G401.6 (cell line): Measurements from ENCODE around the gene BAZ2A.

ENCODE experiments used
- FAIRE-seq: peaks from 2 replicates; lab custom pipeline; 2012; peaks lifted over from hg19 to GRCh38; lab: Jason Lieb, UNC

BAZ2A gene

GRCh38 chr12:56634837-56635791, 5.0 kb upstream of the BAZ2A start:
- FAIRE-seq: no peak

- peak; percentile 48 for FAIRE-seq
Observed at GRCh38 chr12:56634242-56634836, 4.2 kb upstream of the BAZ2A start.

GRCh38 chr12:56633468-56634241, 3.5 kb upstream of the BAZ2A start:
- no peak for FAIRE-seq

DNA sequence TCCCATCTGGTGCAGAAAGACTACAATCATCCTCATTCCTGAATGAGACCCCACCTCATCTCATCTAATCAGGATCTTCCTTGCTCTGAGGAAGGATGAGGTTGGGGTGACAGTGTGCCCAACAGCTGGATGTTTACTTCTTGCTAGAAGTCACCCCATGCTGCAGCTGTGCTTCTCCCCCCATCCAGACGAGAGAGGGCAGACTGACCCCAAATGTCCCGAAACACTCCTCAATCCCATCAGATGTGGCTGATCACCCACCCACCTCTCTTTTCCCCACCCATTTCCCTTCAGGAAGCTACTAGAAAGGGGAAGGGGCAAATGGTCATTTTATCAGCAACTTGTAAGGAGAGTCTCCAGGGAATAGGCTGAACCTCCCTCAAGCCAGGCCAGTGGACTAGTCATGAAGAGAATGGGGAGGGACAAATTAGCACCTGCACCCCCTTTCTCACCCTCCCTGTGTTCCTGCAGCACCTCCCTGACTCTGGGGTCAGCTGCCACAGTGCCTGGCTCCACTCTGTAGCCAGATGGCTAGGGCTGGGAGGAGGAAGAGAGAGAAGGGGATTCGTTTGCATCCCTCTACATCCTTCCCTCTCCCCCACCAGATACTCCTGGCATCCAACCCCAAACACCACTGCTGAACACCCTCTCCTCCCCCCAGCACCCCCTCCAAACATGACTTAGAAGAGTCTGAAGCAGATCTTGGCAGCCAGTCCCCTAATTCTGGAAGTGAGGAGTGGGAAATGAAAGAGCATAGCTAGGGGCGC, 2.8 kb upstream of the BAZ2A start:
- no peak for FAIRE-seq

GRCh38 chr12:56631790-56632700, 1.9 kb upstream of the BAZ2A start:
- no peak for FAIRE-seq

DNA sequence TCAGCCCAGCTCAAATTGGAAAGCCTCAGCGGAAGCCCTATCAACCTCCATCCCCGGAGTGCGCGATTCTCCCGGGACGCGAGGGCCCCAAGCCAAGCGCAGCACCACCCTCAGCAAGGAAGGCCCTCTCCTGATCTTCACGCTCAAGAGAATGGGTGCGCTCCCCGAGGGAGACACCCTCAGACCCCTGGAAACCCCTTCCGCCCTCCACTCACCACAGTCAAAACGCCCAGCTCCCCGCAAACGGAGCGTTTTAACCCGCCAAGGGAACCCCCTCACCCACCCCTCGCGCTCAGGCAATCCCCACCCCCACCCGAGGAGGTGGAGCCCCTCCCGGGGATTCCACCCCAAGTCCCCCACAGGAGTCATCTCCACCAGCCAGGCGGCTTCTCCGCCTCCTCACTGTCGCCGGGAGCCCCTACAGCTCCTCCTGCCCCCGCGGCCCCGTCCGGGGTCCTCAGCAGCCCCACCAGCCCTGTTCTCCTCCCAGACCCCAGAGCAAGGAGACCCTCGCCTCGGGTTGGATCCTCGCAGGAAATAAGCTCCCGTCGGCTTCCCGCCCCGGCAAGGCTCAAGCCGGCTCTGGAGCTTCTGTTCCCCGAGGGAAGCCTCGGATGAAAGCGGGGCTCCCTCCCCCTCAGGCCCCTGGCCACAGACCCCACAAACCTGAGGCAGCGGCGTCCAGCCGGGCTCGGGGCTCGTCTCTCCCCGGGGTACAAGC, 507 bp downstream of the BAZ2A start:
- FAIRE-seq: no peak

GRCh38 chr12:56628671-56629458, 1.3 kb downstream of the BAZ2A start:
- no peak for FAIRE-seq

- no peak for FAIRE-seq
Observed at GRCh38 chr12:56626701-56627100, 3.4 kb downstream of the BAZ2A start.

DNA sequence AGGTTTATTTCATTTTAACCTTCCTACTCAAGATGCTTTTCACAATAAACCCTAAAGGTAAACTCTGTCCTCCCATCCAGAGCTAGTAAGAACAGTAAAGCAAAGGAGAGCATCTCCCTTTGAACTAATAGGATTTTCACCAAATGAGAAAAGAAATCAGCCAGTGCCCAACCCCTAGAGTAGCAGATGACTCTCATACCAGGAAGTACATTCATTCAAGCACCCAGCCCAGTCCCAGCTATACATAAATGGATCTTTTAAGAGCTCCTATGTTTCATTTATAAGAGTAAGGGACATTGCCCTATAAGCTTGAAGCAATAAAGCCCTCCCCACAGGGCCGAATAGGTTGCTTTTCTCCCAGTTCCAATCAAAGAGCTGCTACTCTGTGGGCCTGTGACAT, 7.6 kb downstream of the BAZ2A start:
- FAIRE-seq: no peak

DNA sequence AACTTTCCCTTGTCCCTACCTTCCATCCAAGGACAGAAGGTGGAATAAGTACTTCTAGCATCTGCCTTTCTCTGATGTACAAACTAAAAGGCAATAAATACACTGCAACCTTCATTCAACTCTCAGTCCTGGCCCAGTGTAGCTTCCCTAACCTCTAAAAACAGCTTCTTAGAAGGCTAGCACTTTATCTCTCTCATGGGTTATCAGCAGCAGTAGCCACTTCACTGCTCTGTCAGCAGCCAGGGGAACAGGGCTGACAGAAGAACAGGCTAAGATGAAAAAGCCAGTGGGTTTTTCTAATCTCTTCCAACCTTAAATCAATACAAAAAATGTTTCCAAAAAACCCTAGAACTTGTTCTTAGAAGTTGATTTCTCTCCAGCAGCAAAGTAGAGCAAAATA, 13.2 kb downstream of the BAZ2A start:
- no peak for FAIRE-seq

DNA sequence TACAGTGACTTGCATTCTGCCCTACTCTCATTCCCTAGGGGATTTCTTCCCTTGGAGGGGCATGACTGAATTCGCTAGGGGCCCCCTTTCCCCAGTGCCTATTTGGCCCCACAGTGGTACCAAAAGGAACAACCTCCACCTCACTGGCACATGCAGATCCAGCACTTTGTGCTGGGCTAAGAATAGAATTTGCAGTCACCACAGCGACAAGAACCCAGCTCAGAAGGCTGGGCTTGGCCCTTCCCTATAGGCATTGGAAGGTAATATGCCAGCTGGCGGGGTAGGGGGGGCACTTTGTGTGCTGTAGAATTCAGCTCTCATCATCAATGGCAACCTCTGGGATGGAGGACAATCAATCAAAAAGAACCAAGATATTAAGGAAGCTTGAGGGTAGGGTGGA, 13.9 kb downstream of the BAZ2A start:
- FAIRE-seq: no peak

GRCh38 chr12:56614627-56615026, 15.5 kb downstream of the BAZ2A start:
- FAIRE-seq: no peak

DNA sequence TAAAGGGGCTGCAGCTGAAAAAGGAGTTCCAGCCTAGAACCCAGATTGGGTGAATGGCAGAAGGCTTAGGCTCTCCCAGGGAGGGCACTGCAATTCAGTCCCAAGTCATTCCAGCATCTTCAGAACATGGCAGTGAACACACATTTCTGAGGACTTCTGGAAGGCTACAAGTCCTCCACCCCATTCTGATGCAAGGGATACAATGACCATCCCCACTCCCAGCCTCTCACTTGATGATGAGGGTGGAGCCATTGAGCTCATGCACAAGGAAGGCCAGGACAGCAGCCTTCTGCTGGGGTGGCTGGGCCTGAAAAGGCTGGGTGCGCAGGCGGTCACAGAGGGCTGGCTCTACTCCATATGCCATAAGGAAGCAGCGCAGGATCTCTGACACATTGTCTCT, 25.8 kb downstream of the BAZ2A start:
- no peak for FAIRE-seq

GRCh38 chr12:56602239-56602638, 27.9 kb downstream of the BAZ2A start:
- no peak for FAIRE-seq

DNA sequence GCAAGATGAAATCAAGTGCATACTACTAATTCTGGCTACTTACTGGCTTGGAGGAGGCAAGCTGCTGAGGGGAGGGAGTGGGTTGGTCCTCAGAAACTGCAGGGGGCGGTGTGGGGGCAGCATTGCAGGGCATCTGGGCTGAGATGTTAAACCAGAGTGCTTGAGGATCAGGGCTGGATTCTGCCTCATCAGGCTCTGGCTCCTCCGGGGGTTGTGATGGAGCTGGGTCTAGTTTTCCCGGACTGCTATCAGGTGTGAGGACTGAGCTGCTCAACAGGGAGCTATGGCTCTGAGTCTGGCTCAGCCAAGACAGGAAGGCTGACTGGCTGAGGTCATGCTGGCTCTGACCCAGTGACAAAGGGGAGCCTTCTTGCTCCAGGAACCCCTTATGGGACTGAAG, 28.6 kb downstream of the BAZ2A start:
- FAIRE-seq: no peak

DNA sequence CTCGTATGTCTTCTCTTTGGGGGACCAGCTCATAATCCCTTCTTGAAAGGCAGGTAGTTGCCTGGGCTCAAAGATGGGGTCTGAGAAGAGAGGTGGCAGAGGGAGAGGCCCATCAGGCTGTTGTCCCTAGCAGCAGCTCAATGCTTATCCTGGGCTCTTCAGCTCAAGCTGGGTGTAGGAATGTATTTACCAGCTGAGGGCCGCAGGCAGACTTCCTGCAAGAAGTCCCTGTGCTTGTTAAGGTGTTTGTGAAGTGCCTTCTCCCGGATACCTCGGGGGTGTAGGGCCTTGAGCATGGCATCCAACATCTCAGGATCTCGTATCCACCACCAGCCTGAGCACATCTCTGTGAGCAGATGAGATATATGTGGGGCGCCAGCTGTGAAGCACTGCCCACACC, 29.4 kb downstream of the BAZ2A start:
- no peak for FAIRE-seq

DNA sequence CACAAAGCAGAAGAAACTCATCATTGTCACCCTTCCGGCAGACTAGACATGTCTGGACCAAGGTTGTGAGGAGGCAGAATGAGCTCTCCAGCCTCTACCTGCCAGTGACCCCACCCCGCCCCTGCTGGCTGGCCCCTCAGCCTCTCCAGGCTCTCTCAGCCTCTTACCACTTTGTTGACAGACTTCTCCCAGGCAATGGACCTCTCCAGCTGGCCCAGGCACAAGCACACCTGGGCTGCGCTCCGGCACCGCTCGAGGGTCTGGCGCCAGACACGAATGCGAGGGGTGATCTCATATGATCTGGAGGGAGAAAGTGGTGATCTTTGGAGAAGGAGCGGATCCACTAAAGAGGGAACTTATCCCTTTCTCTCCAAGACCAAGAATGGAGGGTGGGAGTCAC, 30.3 kb downstream of the BAZ2A start:
- FAIRE-seq: no peak

DNA sequence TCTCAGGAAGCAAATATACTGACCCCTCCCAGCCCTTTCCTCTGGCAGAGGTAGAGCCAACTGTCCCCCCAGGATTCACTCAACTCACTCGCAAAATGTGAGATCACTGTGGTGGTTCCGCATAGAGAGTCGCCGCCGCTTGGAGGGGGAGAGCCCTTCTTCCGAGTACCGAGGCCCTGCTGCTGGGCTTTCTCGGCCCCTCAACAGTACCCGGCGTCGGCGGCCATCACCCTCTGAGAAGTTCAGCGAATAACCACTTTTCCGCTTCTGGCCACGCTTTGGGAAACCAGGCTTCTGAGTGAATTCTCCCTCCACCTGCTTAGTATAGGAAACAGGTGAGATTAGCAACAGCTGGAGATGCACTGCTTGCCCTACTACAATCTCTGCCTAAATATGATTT, 31.1 kb downstream of the BAZ2A start:
- FAIRE-seq: no peak

DNA sequence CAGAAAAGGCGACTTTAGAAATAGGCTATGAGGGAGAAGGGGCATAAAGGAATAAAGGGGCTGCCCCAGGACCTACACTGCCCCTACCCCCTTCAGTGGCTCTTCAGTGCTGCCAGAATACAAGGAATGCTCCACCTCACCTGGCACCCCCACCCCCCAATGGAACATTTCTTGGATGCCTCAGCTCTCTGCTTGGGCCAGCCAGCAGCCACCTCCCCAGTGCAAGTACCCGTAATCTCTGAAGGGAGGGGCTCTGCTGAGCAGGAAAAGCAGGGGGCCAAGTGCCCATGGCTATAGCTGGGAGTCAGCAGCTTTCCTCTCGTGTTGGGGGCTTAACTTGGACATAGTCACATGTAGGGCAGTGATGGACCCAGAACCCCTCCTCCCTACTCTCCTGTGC, 33.3 kb downstream of the BAZ2A start:
- FAIRE-seq: no peak
